H9 (cell line): ENCODE data around the gene CTNNA1. TPM values are rescaled to one million over a fixed set of nuclear protein-coding genes. Genes with fewer than 3 reads are reported as not detected.

Experiments
- DNase-seq: peaks from one replicate; pipeline ENCODE4 v3.0.0-alpha.2; 2017
- H2AFZ ChIP-seq: one replicate; pipeline ENCODE4 v1.6.1; 2013; ENCODE audit warnings: mild to moderate bottlenecking, low read length, control low read depth, moderate library complexity
- H2AK5ac ChIP-seq: 2 replicates; pipeline ENCODE4 v1.6.1; 2013; ENCODE audit warnings: low read length, control low read depth, mixed read lengths; ENCODE audit not compliant: insufficient read length
- H2BK120ac ChIP-seq: one replicate; pipeline ENCODE4 v1.6.1; 2013; ENCODE audit warnings: low read depth, mild to moderate bottlenecking, low read length, control low read depth, inconsistent platforms; ENCODE audit not compliant: poor library complexity, severe bottlenecking
- H2BK12ac ChIP-seq: 2 replicates; pipeline ENCODE4 v1.6.1; 2013; ENCODE audit warnings: low read length, control low read depth, mixed read lengths, low read depth; ENCODE audit not compliant: insufficient read length
- H2BK15ac ChIP-seq: 2 replicates; pipeline ENCODE4 v1.6.1; 2013; ENCODE audit warnings: low read depth, low read length, control low read depth
- H2BK20ac ChIP-seq: one replicate; pipeline ENCODE4 v1.6.1; 2013; ENCODE audit warnings: low read depth, mild to moderate bottlenecking, low read length, control low read depth, inconsistent platforms; ENCODE audit not compliant: poor library complexity, severe bottlenecking
- H2BK5ac ChIP-seq: 2 replicates; pipeline ENCODE4 v1.6.1; 2013; ENCODE audit warnings: low read length, control low read depth, mixed read lengths; ENCODE audit not compliant: insufficient read length
- H3K14ac ChIP-seq: 2 replicates; pipeline ENCODE4 v1.6.1; 2013; ENCODE audit warnings: low read length, control low read depth; ENCODE audit not compliant: insufficient read depth
- H3K18ac ChIP-seq: 2 replicates; pipeline ENCODE4 v1.6.1; 2013; ENCODE audit warnings: low read depth, mild to moderate bottlenecking, mixed read lengths, low read length, control low read depth; ENCODE audit not compliant: insufficient read length
- H3K23ac ChIP-seq: 2 replicates; pipeline ENCODE4 v1.6.1; 2013; ENCODE audit warnings: low read length, control low read depth, mixed read lengths, low read depth; ENCODE audit not compliant: insufficient read length
- H3K23me2 ChIP-seq: 2 replicates; pipeline ENCODE4 v1.6.1; 2013; ENCODE audit warnings: low read depth, mild to moderate bottlenecking, mixed read lengths, low read length, control low read depth; ENCODE audit not compliant: insufficient read length, poor library complexity, severe bottlenecking
- H3K27ac ChIP-seq: 2 replicates; pipeline ENCODE4 v1.5.1; 2013; ENCODE audit warnings: low read length, control low read depth, mixed read lengths, low read depth; ENCODE audit not compliant: insufficient read length
- H3K27me3 ChIP-seq: 2 replicates; pipeline ENCODE4 v1.6.1; 2013; ENCODE audit warnings: low read length, control low read depth, inconsistent platforms; ENCODE audit not compliant: insufficient read depth
- H3K4ac ChIP-seq: 2 replicates; pipeline ENCODE4 v1.6.1; 2013; ENCODE audit warnings: low read depth, mild to moderate bottlenecking, control low read depth, inconsistent platforms, low read length, moderate library complexity
- H3K4me1 ChIP-seq: 2 replicates; pipeline ENCODE4 v1.6.1; 2013; ENCODE audit warnings: low read length, control low read depth, inconsistent platforms; ENCODE audit not compliant: insufficient read depth
- H3K4me2 ChIP-seq: 2 replicates; pipeline ENCODE4 v1.6.1; 2013; ENCODE audit warnings: low read length, control low read depth, mixed read lengths; ENCODE audit not compliant: insufficient read length, insufficient read depth
- H3K56ac ChIP-seq: 2 replicates; pipeline ENCODE4 v1.6.1; 2013; ENCODE audit warnings: low read depth, mild to moderate bottlenecking, mixed read lengths, low read length, control low read depth; ENCODE audit not compliant: insufficient read length
- H3K79me1 ChIP-seq: 2 replicates; pipeline ENCODE4 v1.6.1; 2013; ENCODE audit warnings: low read depth, mild to moderate bottlenecking, moderate library complexity, low read length, control low read depth, inconsistent platforms; ENCODE audit not compliant: insufficient read depth, poor library complexity, severe bottlenecking
- H3K79me2 ChIP-seq: 2 replicates; pipeline ENCODE4 v1.6.1; 2013; ENCODE audit warnings: low read length, control low read depth, inconsistent platforms; ENCODE audit not compliant: insufficient read depth
- H3K9ac ChIP-seq: 2 replicates; pipeline ENCODE4 v1.6.1; 2013; ENCODE audit warnings: low read length, control low read depth, mixed read lengths; ENCODE audit not compliant: insufficient read length; ENCODE audit errors: extremely low read depth
- H3K9me3 ChIP-seq: one replicate; pipeline ENCODE4 v1.6.1; 2013; ENCODE audit warnings: low read depth, low read length, inconsistent platforms; ENCODE audit not compliant: control insufficient read depth
- H3T11ph ChIP-seq: one replicate; pipeline ENCODE4 v1.6.1; 2013; ENCODE audit warnings: mild to moderate bottlenecking, low read length, control low read depth, inconsistent platforms
- H4K20me1 ChIP-seq: one replicate; pipeline ENCODE4 v1.6.1; 2013; ENCODE audit not compliant: control insufficient read depth, insufficient read length, insufficient read depth
- H4K5ac ChIP-seq: 2 replicates; pipeline ENCODE4 v1.6.1; 2013; ENCODE audit warnings: low read depth, mild to moderate bottlenecking, mixed read lengths, low read length, control low read depth; ENCODE audit not compliant: insufficient read length
- H4K8ac ChIP-seq: replicated peaks from 2 replicates; pipeline ENCODE4 v1.6.1; 2013; ENCODE audit warnings: low read length, control low read depth, mixed read lengths, low read depth; ENCODE audit not compliant: insufficient read length
- H4K91ac ChIP-seq: 2 replicates; pipeline ENCODE4 v1.6.1; 2013; ENCODE audit warnings: low read depth, mild to moderate bottlenecking, moderate library complexity, mixed read lengths, low read length, control low read depth; ENCODE audit not compliant: insufficient read length
- H3K27ac Mint-ChIP-seq, 3 experiments: 2 replicates in 2 of 3; 3 replicates in 1 of 3; pipeline ENCODE4 v1.8.0; 2020 to 2021; ENCODE audit warnings: mixed read lengths in 3 of 3, mild to moderate bottlenecking in 1 of 3, moderate library complexity in 1 of 3
- H3K27me3 Mint-ChIP-seq: 2 replicates; pipeline ENCODE4 v1.8.0; 2021; ENCODE audit warnings: low read depth, mild to moderate bottlenecking, moderate library complexity, mixed read lengths
- H3K36me3 Mint-ChIP-seq, 3 experiments: 2 replicates in 2 of 3; 3 replicates in 1 of 3; pipeline ENCODE4 v1.8.0; 2020 to 2021; ENCODE audit warnings: low read depth in 3 of 3, mixed read lengths in 3 of 3; ENCODE audit not compliant: insufficient read depth in 1 of 3
- H3K4me1 Mint-ChIP-seq, 2 experiments: 2 replicates each; pipeline ENCODE4 v1.8.0; 2020; ENCODE audit warnings: mixed read lengths in 2 of 2
- H3K4me3 Mint-ChIP-seq, 2 experiments: 2 replicates in 1 of 2; 3 replicates in 1 of 2; pipeline ENCODE4 v1.8.0; 2020 to 2021; ENCODE audit warnings: mild to moderate bottlenecking in 2 of 2, mixed read lengths in 2 of 2, moderate library complexity in 1 of 2
- H3K9me3 Mint-ChIP-seq, 2 experiments: 2 replicates in 1 of 2; 3 replicates in 1 of 2; pipeline ENCODE4 v1.8.0; 2020; ENCODE audit warnings: mild to moderate bottlenecking in 2 of 2, mixed read lengths in 2 of 2, moderate library complexity in 1 of 2
- CTCF ChIP-seq: fragments of 200-600 bp; sonication (generic); conservative IDR thresholded peaks from 3 replicates; pipeline ENCODE4 v1.8.0; 2021; ENCODE audit warnings: antibody characterized with exemption, mild to moderate bottlenecking
- WGBS: extraction: QIAGEN DNeasy Blood & Tissue Kit; methylation state at CpG from one replicate; pipeline ENCODE4 v1.1.7; 2013; ENCODE audit warnings: missing lambda C conversion rate, low lambda C conversion rate, mixed read lengths; ENCODE audit not compliant: insufficient read length; ENCODE audit errors: extremely low coverage; 5-methylcytosine and 5-hydroxymethylcytosine counted together
- total RNA-seq: library from RNA; stranded (reverse); gene quantifications from 2 replicates; pipeline ENCODE4 v1.2.1, GENCODE V29; 2021

The CTNNA1 gene
- total RNA-seq, 1 experiment from 2014 or later: 354 TPM

GRCh38 chr5:138955013-138955660 lies 201.9 kb downstream of the CTNNA1 start:
- Histone ChIP-seq H2BK20ac (no peak overlapping the region), H4K8ac (no peak overlapping the region), H4K20me1 (no peaks in the 10 kb centered on the region), H3T11ph (no peak overlapping the region), H3K4ac (no peak overlapping the region), H4K5ac (no peak overlapping the region), H3K14ac (no peak overlapping the region), H2BK120ac (no peak overlapping the region), H3K4me2 (no peak overlapping the region), H3K27ac (no peak overlapping the region), H2AK5ac (no peak overlapping the region), H3K4me1 (peaks cover 2% of the 10 kb centered on the region; the same call in 1 of the 2 replicates), H4K91ac (no peak overlapping the region), H2BK5ac (no peak overlapping the region), H2AFZ (no peak overlapping the region), H3K18ac (no peak overlapping the region), H2BK12ac (no peak overlapping the region), H3K79me1 (no peaks in the 10 kb centered on the region), H3K23ac (no peak overlapping the region), H2BK15ac (no peak overlapping the region), H3K9me3 (no peaks in the 10 kb centered on the region), H3K79me2 (no peaks in the 10 kb centered on the region), H3K23me2 (no peaks in the 10 kb centered on the region), H3K9ac (no peak overlapping the region), H3K27me3 (no peaks in the 10 kb centered on the region), H3K56ac (no peak overlapping the region)
- Mint-ChIP-seq H3K4me3 (no peak overlapping the region), H3K36me3 (no peaks in the 10 kb centered on the region), H3K4me1 (peaks cover 10 to 14% of the 10 kb centered on the region in 2 experiments), H3K9me3 (no peaks in the 10 kb centered on the region), H3K27me3 (no peaks in the 10 kb centered on the region; the same call in 1 of the 2 replicates), H3K27ac (no peak overlapping the region)
- TF ChIP-seq CTCF: no peak
- no CpG with 5 or more reads among the region's 12 CpGs for WGBS
- no peak for DNase-seq
